NT2/D1 (cell line): ENCODE measurements around the gene PSMD8.
"Not testable (repeated sequence)": the region's sequence is repeated elsewhere in the genome, so short reads cannot be mapped to it uniquely, and the experiment has no call there.

Experiments used
- SUZ12 ChIP-seq: IDR thresholded peaks from 2 replicates; pipeline ENCODE4 v1.6.1; 2011; ENCODE audit not compliant: insufficient read length, insufficient read depth; ENCODE audit errors: extremely low read depth
- YY1 ChIP-seq: IDR thresholded peaks from 2 replicates; pipeline ENCODE4 v1.6.1; 2011; ENCODE audit not compliant: insufficient read length, insufficient read depth

DNA sequence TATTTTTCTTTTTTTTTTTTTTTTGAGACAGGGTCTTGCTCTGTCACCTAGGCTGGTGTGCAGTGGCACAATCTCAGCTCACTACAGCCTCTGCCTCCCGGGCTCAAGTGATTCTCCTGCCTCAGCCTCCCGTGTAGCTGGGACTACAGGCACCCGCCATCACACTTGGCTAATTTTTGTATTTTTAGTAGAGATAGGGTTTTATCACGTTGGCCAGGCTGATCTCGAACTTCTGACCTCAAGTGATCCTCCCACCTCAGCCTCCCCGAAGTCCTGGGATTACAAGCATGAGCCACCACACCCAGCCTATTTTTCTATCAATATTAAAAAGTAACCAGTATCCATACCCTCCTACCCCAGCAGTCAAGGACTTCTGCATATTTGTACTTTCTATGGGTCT lies 36.0 kb downstream of the PSMD8 start:
- not testable (repeated sequence) for TF ChIP-seq SUZ12, YY1
